HEK293 (cell line): ENCODE data around the gene SAP30.

Experiments
- CTCF ChIA-PET: fragments of 350-600 bp; formaldehyde crosslinking; extraction: SDS; loops from one replicate; lab custom pipeline; 2021; ENCODE audit warnings: antibody characterized with exemption; lab: Yijun Ruan, JAX
- POLR2A ChIA-PET: fragments of 300-600 bp; formaldehyde crosslinking; extraction: SDS; loops from one replicate; lab custom pipeline; 2020; ENCODE audit warnings: antibody characterized with exemption, inconsistent platforms; lab: Yijun Ruan, JAX
- H3K27ac ChIP-seq: fragments of 200-500 bp; sonication (Bioruptor generic); 2 replicates; pipeline ENCODE4 v1.5.1; 2014; ENCODE audit warnings: low read depth, low read length, control low read depth, inconsistent platforms; ENCODE audit errors: extremely low read depth
- H3K36me3 ChIP-seq, 2 experiments: fragments of 200-500 bp in 1 of 2; sonication (Bioruptor generic) in 1 of 2; 1 replicate in 1 of 2; 2 replicates in 1 of 2; pipeline ENCODE4 v1.5.1; 2014 to 2017; ENCODE audit warnings: inconsistent platforms in 2 of 2, low read length in 2 of 2; ENCODE audit not compliant: control insufficient read depth in 2 of 2, insufficient read depth in 1 of 2
- H3K4me1 ChIP-seq: fragments of 200-500 bp; sonication (Bioruptor generic); 2 replicates; pipeline ENCODE4 v1.5.1; 2014; ENCODE audit warnings: mild to moderate bottlenecking, low read length, inconsistent platforms; ENCODE audit not compliant: control insufficient read depth, insufficient read depth
- H3K4me3 ChIP-seq: 2 replicates; pipeline ENCODE4 v1.5.1; 2011; ENCODE audit warnings: low read depth, mild to moderate bottlenecking, control low read depth, low read length, moderate library complexity
- H3K9me3 ChIP-seq: fragments of 200-500 bp; sonication (Bioruptor generic); 2 replicates; pipeline ENCODE4 v1.5.1; 2014; ENCODE audit warnings: low read depth, low read length, inconsistent platforms; ENCODE audit not compliant: control insufficient read depth, insufficient read depth
- BCL6B ChIP-seq: fragments of 450-650 bp; formaldehyde crosslinking; IDR thresholded peaks from 2 replicates; pipeline ENCODE4 v1.5.1; 2017; ENCODE audit warnings: missing biosample characterization, missing genetic modification characterization
- GFI1B ChIP-seq: fragments of 450-650 bp; formaldehyde crosslinking; IDR thresholded peaks from 2 replicates; pipeline ENCODE4 v1.5.1; 2016; ENCODE audit warnings: missing biosample characterization, missing genetic modification characterization
- GLI2 ChIP-seq: fragments of 450-650 bp; formaldehyde crosslinking; IDR thresholded peaks from 2 replicates; pipeline ENCODE4; 2017; ENCODE audit warnings: missing biosample characterization, missing genetic modification characterization, low read depth, borderline replicate concordance
- HIC1 ChIP-seq: fragments of 450-650 bp; formaldehyde crosslinking; IDR thresholded peaks from 2 replicates; pipeline ENCODE4 v1.5.1; 2016; ENCODE audit warnings: missing biosample characterization, missing genetic modification characterization
- KLF10 ChIP-seq: fragments of 450-650 bp; IDR thresholded peaks from 2 replicates; pipeline ENCODE4 v1.5.1; 2018; ENCODE audit warnings: missing biosample characterization, mild to moderate bottlenecking, missing genetic modification characterization
- PRDM2 ChIP-seq: fragments of 450-650 bp; formaldehyde crosslinking; IDR thresholded peaks from 2 replicates; pipeline ENCODE4 v1.5.1; 2016; ENCODE audit warnings: missing biosample characterization, missing genetic modification characterization, borderline replicate concordance
- ZBTB20 ChIP-seq: fragments of 450-650 bp; formaldehyde crosslinking; IDR thresholded peaks from 2 replicates; pipeline ENCODE4 v1.5.1; 2016; ENCODE audit warnings: missing biosample characterization, missing genetic modification characterization
- ZNF10 ChIP-seq: fragments of 450-650 bp; formaldehyde crosslinking; IDR thresholded peaks from 2 replicates; pipeline ENCODE4 v1.5.1; 2017; ENCODE audit warnings: missing biosample characterization, missing genetic modification characterization
- ZNF114 ChIP-seq: fragments of 450-650 bp; formaldehyde crosslinking; IDR thresholded peaks from 2 replicates; pipeline ENCODE4 v1.5.0; 2017; ENCODE audit warnings: missing biosample characterization, missing genetic modification characterization
- ZNF324 ChIP-seq: fragments of 450-650 bp; formaldehyde crosslinking; IDR thresholded peaks from 2 replicates; pipeline ENCODE4 v1.5.1; 2016; ENCODE audit warnings: missing biosample characterization, missing genetic modification characterization
- ZNF366 ChIP-seq: fragments of 450-650 bp; formaldehyde crosslinking; conservative IDR thresholded peaks from 2 replicates; pipeline ENCODE4 v1.5.1; 2016; ENCODE audit warnings: missing biosample characterization, missing genetic modification characterization
- ZNF549 ChIP-seq: fragments of 450-650 bp; IDR thresholded peaks from 2 replicates; pipeline ENCODE4 v1.5.1; 2018; ENCODE audit warnings: missing biosample characterization, missing genetic modification characterization, mild to moderate bottlenecking, inconsistent platforms, moderate library complexity
- ZNF560 ChIP-seq: fragments of 450-650 bp; formaldehyde crosslinking; IDR thresholded peaks from 2 replicates; pipeline ENCODE4 v1.5.1; 2017; ENCODE audit warnings: missing biosample characterization, missing genetic modification characterization, borderline replicate concordance
- ZNF639 ChIP-seq: fragments of 450-650 bp; formaldehyde crosslinking; IDR thresholded peaks from 2 replicates; pipeline ENCODE4 v1.5.1; 2016; ENCODE audit warnings: missing biosample characterization, missing genetic modification characterization
- ZNF645 ChIP-seq: fragments of 450-650 bp; formaldehyde crosslinking; IDR thresholded peaks from 2 replicates; pipeline ENCODE4; 2016; ENCODE audit warnings: missing biosample characterization, missing genetic modification characterization
- ZNF692 ChIP-seq: fragments of 450-650 bp; formaldehyde crosslinking; IDR thresholded peaks from 2 replicates; pipeline ENCODE4 v1.5.1; 2016; ENCODE audit warnings: missing biosample characterization, missing genetic modification characterization
- ZNF704 ChIP-seq: fragments of 450-650 bp; formaldehyde crosslinking; IDR thresholded peaks from 2 replicates; pipeline ENCODE4 v1.5.1; 2016; ENCODE audit warnings: missing biosample characterization, missing genetic modification characterization
- ZNF792 ChIP-seq: fragments of 450-650 bp; formaldehyde crosslinking; IDR thresholded peaks from 2 replicates; pipeline ENCODE4 v1.5.1; 2016; ENCODE audit warnings: missing biosample characterization, missing genetic modification characterization

The SAP30 gene

GRCh38 chr4:173391701-173392100, 20.9 kb downstream of the SAP30 start:
- ChIA-PET POLR2A (no interaction called here), CTCF (interaction anchor here (0.8 kb wide), 1 partner anchor 90 kb away, joined by 3 read pairs; no protein-coding TSS in a partner anchor)
- H3K27ac ChIP-seq: no peak overlapping the region
- no peaks in the 10 kb centered on the region for H3K4me1 ChIP-seq
- H3K36me3 ChIP-seq: no peaks in the 10 kb centered on the region
- H3K4me3 ChIP-seq: no peak overlapping the region
- no peak for TF ChIP-seq ZNF560 (tag by site-specific recombination)
- no peak for TF ChIP-seq ZNF324
- TF ChIP-seq ZNF692 (tag by site-specific recombination): no peak
- H3K9me3 ChIP-seq: no peaks in the 10 kb centered on the region

GRCh38 chr4:173397604-173398003, 26.9 kb downstream of the SAP30 start:
- Histone ChIP-seq H3K4me3 (no peak overlapping the region), H3K36me3 (no peaks in the 10 kb centered on the region), H3K4me1 (no peaks in the 10 kb centered on the region), H3K9me3 (no peaks in the 10 kb centered on the region), H3K27ac (no peak overlapping the region)
- ChIA-PET POLR2A (no interaction called here), CTCF (interaction anchor here (0.6 to 0.8 kb wide), 2 partner anchors 15 to 16 kb away, joined by 3 read pairs; no protein-coding TSS in a partner anchor)
- TF ChIP-seq ZNF549 (tag by site-specific recombination) (no peak), ZNF704 (tag by site-specific recombination) (no peak), ZNF10 (tag by site-specific recombination) (no peak), PRDM2 (tag by site-specific recombination) (no peak), ZNF639 (no peak), KLF10 (no peak), GLI2 (tag by site-specific recombination) (no peak), HIC1 (tag by site-specific recombination) (no peak), ZNF366 (no peak), BCL6B (tag by site-specific recombination) (no peak), GFI1B (tag by site-specific recombination) (no peak), ZBTB20 (tag by site-specific recombination) (no peak), ZNF645 (no peak), ZNF114 (tag by site-specific recombination) (no peak), ZNF792 (no peak)
